Measurements from ENCODE around the gene MMP21. TPM values are rescaled to one million over a fixed set of nuclear protein-coding genes. Genes with fewer than 3 reads are reported as not detected.

The MMP21 gene
- total RNA-seq, 1 experiment from 2014 or later = not detected

DNA sequence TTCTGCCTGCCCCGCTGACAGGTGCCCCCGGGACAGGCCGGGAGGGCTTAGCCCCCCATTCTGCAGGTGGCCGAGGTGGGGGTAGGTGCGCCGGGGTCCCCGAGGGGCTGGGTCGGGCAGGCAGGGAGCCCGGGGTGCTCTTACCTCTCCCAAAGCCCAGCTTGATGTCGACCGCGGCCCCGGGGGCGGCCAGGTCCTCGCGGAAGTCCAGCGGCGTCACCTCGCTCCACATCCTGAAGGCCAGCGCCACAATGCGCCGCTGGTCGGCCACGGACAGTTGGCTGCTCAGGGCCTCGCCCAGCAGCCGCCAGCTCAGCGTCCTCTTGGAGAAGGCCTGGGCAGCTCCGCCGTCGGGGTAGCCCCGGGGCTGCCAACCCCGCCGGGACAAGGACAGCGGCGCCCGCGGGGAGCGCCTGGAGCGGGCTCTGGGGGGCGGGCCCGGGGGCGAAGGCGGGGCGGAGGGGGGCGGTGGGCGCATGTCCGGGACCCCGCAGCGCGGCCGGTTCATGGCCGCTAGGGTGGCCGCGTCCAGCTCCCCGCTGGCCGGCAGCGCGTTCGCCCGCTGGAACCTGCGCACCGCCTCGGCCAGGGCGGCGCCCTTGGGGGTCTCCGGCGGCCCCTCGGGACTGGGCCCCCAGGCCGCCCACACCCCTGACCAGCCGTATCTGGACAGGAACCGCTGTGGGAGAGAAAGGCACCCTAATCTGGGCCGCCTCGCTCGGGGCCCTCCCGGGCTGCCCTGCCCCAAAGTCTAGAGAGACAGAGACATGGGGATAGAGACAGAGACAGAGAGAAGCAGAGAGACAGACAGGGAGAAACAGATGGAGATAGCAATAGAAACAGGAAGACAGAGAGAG is 1.7 kb downstream of the MMP21 start:
- Histone ChIP-seq H3K27me3 (ENCODE audit: insufficient read depth, low read length) (no peaks in the 10 kb centered on the region), H3K23ac (ENCODE audit: insufficient read length, low read depth, low read length) (no peak overlapping the region), H3K4me2 (ENCODE audit: insufficient read depth, insufficient read length, low read length) (no peak overlapping the region), H3K4ac (ENCODE audit: low read depth, low read length) (no peak overlapping the region), H2BK15ac (ENCODE audit: low read depth, low read length) (no peak overlapping the region), H3K4me1 (ENCODE audit: insufficient read depth, low read length) (no peaks in the 10 kb centered on the region), H4K91ac (ENCODE audit: insufficient read length, low read depth, low read length) (no peak overlapping the region), H2AK5ac (ENCODE audit: insufficient read length, low read length) (no peak overlapping the region), H2BK20ac (ENCODE audit: low read depth, low read length, poor library complexity, severe bottlenecking) (no peak overlapping the region), H2AFZ (ENCODE audit: low read length) (no peak overlapping the region), H3K79me1 (ENCODE audit: insufficient read depth, low read depth, low read length, poor library complexity, severe bottlenecking) (no peaks in the 10 kb centered on the region), H3T11ph (ENCODE audit: low read length) (no peak overlapping the region), H3K23me2 (ENCODE audit: insufficient read length, low read depth, low read length, poor library complexity, severe bottlenecking) (no peaks in the 10 kb centered on the region), H2BK12ac (ENCODE audit: insufficient read length, low read depth, low read length) (no peak overlapping the region), H3K56ac (ENCODE audit: insufficient read length, low read depth, low read length) (no peak overlapping the region), H2BK120ac (ENCODE audit: low read depth, low read length, poor library complexity, severe bottlenecking) (no peak overlapping the region), H3K79me2 (ENCODE audit: insufficient read depth, low read length) (no peaks in the 10 kb centered on the region), H3K27ac (ENCODE audit: insufficient read length, low read depth, low read length) (no peak overlapping the region), H3K9me3 (ENCODE audit: control insufficient read depth, low read depth, low read length) (no peaks in the 10 kb centered on the region), H3K18ac (ENCODE audit: insufficient read length, low read depth, low read length) (no peak overlapping the region), H2BK5ac (ENCODE audit: insufficient read length, low read length) (no peak overlapping the region), H3K14ac (ENCODE audit: insufficient read depth, low read length) (no peak overlapping the region), H4K5ac (ENCODE audit: insufficient read length, low read depth, low read length) (no peak overlapping the region), H4K8ac (replicated peaks; ENCODE audit: insufficient read length, low read depth, low read length) (no peak overlapping the region), H3K9ac (ENCODE audit: extremely low read depth, insufficient read length, low read length) (no peak overlapping the region), H4K20me1 (ENCODE audit: control insufficient read depth, insufficient read depth, insufficient read length) (no peaks in the 10 kb centered on the region)
- DNase-seq = no peak
- H3K27ac Mint-ChIP-seq = no peak overlapping the region
- no peak overlapping the region for H3K4me3 Mint-ChIP-seq
- H3K27me3 Mint-ChIP-seq (ENCODE audit: low read depth) = peaks cover 4% of the 10 kb centered on the region
- H3K36me3 Mint-ChIP-seq (ENCODE audit: insufficient read depth in 1 of 3, low read depth in 3 of 3) = peaks cover 0 to 2% (median 0%) of the 10 kb centered on the region in 3 experiments; a peak in 1 of 7 replicates
- H3K4me1 Mint-ChIP-seq = no peaks in the 10 kb centered on the region
- no CpG with 5 or more reads among the region's 75 CpGs for WGBS (ENCODE audit: extremely low coverage, insufficient read length, low lambda C conversion rate)
- TF ChIP-seq, protein P1, sequence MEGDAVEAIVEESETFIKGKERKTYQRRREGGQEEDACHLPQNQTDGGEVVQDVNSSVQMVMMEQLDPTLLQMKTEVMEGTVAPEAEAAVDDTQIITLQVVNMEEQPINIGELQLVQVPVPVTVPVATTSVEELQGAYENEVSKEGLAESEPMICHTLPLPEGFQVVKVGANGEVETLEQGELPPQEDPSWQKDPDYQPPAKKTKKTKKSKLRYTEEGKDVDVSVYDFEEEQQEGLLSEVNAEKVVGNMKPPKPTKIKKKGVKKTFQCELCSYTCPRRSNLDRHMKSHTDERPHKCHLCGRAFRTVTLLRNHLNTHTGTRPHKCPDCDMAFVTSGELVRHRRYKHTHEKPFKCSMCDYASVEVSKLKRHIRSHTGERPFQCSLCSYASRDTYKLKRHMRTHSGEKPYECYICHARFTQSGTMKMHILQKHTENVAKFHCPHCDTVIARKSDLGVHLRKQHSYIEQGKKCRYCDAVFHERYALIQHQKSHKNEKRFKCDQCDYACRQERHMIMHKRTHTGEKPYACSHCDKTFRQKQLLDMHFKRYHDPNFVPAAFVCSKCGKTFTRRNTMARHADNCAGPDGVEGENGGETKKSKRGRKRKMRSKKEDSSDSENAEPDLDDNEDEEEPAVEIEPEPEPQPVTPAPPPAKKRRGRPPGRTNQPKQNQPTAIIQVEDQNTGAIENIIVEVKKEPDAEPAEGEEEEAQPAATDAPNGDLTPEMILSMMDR (conservative IDR thresholded peaks at IDR 0.05) = no peak
- H3K9me3 Mint-ChIP-seq = peaks cover 0 to under 1% of the 10 kb centered on the region in 2 experiments; a peak in 3 of 5 replicates

Measured in H9 (cell line).